Measurements from ENCODE around the gene CASP10. TPM values are rescaled to one million over a fixed set of nuclear protein-coding genes. Genes with fewer than 3 reads are reported as not detected.

CASP10 gene
- polyA plus RNA-seq, 1 donor from 2014 or later, result 14.9 TPM

DNA sequence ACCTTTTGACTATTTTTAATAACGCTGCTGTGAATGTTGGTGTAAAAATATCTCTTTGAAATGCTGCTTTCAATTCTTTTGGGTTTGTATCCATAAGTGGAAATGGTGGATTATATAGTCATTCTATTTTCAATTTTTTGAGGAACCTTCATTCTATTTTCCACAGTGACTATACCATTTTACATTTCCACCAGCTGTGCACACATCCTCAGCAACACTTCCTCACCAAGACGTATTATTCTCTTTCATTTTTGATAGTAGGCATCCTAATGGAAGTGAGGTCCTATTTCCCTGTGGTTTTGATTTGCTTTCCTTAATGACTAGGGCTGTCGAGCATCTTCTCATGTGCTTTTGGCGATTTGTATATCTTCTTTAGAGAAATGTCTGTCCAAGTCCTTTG, 14.8 kb downstream of the CASP10 start:
- peaks cover 25 to 35% (median 32%) of the 10 kb centered on the region in 3 donors for H3K4me1 Mint-ChIP-seq
- peak overlapping the region in 1 of 3 donors; percentile 53 for H3K27ac Mint-ChIP-seq
- no peaks in the 10 kb centered on the region for H3K27me3 Mint-ChIP-seq
- peaks cover 23% of the 10 kb centered on the region for H3K36me3 Mint-ChIP-seq
- no peak overlapping the region for H3K4me3 Mint-ChIP-seq
- no peaks in the 10 kb centered on the region for H3K9me3 Mint-ChIP-seq

DNA sequence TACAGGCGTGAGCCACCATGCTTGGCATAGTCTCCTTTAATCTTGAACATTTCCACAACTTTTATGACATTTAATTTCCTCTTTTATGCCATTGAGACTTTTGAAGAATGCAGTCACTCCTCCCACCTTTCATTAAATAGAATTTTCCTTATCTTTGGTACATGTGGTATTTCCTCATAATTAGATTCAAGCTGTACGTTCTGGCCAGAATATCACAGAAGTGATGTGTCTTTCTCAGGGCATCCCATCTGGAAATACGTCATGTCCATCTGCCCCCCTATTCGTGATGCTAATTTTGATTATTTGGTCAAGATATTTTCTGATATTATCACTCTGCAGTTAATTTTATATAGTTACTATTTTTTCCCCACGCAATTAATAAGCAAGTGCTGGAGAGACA, 16.9 kb downstream of the CASP10 start:
- Mint-ChIP-seq H3K27me3 (no peaks in the 10 kb centered on the region), H3K4me3 (no peak overlapping the region), H3K36me3 (peaks cover 17% of the 10 kb centered on the region), H3K4me1 (peaks cover 12 to 27% (median 24%) of the 10 kb centered on the region in 3 donors), H3K9me3 (no peaks in the 10 kb centered on the region), H3K27ac (no peak overlapping the region)

DNA sequence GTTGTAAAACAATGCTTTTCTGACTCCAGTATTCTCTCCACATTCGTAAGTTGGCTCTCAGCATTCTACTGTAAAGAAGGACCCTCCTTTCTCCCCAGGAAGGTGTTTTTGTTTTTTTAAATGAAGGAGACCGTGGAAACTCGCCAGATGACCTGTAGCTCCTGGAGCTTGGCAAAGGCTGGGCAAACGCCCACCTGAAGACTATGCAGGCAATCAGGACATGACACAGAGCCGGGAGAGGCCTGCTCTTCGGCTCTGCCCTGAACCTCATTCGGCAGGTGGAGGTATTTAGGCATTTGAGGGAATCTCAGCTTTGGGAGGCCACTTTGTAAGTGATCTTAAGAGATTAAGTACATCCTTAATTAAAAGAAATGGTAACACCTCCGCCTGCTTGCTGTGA, 17.4 kb downstream of the CASP10 start:
- no peak overlapping the region for H3K27ac Mint-ChIP-seq
- no peak overlapping the region for H3K4me3 Mint-ChIP-seq
- H3K9me3 Mint-ChIP-seq, result no peaks in the 10 kb centered on the region
- peaks cover 12 to 27% (median 22%) of the 10 kb centered on the region in 3 donors for H3K4me1 Mint-ChIP-seq
- peaks cover 15% of the 10 kb centered on the region for H3K36me3 Mint-ChIP-seq
- H3K27me3 Mint-ChIP-seq, result no peaks in the 10 kb centered on the region

DNA sequence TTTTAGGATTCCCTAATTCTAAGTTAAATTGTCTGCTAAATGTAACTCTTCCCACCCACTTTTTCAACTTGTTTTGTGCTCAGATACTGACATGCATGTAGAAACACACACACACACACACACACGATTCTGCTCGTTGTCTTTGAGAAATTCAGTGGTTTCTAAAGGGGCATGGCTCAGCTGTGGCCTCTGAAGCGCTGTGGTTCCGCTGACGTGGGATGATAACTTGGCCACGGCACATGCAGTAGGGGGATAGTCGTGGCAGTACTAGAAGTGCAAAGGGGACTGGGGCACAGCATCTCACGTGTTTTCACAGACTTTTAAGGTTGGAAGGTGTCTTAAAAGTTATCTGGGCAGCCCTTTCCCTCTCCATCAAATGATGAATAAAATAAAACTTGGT, 18.4 kb downstream of the CASP10 start:
- Mint-ChIP-seq H3K36me3 (peaks cover 9% of the 10 kb centered on the region), H3K4me1 (peaks cover 6 to 21% (median 13%) of the 10 kb centered on the region in 3 donors), H3K4me3 (no peak overlapping the region), H3K27me3 (no peaks in the 10 kb centered on the region), H3K27ac (no peak overlapping the region), H3K9me3 (no peaks in the 10 kb centered on the region)

DNA sequence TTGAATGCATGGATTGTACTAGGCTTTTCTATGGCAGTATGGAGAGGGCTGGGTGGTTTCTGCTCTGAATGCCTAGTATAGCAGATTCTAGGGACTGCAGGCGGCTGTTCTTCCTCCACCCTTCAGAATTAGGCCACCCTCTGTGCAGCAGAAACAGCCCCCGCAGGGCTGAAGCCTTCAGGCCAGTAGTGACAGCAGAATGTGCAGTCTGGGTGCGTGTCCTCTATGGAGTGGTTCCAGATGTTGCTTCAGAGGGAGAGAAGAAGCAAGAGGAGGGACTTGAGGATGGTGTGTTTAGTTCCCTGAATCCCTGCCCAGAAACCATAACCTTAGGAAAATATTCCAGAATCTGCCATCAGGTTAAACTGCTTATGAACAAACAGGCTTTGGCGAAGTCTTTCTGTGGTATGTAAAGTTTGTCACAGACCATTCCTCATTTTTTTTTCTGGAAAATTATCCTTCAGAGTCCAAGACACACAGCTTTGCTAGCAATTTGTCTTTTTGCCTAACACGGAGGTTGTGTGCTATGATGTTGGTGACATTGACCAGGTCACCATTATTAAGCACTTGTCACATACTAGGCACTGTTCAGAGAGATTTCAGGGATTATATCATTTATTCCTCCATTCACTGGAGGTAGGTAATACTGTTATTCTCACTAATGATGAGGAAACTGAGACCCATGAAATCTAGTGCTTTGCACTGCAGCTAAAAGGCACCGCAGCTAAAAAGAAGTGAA, 21.1 kb downstream of the CASP10 start:
- H3K4me1 Mint-ChIP-seq, result peaks cover 12 to 26% (median 20%) of the 10 kb centered on the region in 3 donors
- H3K27me3 Mint-ChIP-seq, result no peaks in the 10 kb centered on the region
- no peak overlapping the region for H3K27ac Mint-ChIP-seq
- H3K9me3 Mint-ChIP-seq, result peaks cover 0 to 3% (median 3%) of the 10 kb centered on the region in 3 donors
- H3K4me3 Mint-ChIP-seq, result peak overlapping the region in 1 of 4 donors; percentile 75
- peaks cover 15% of the 10 kb centered on the region for H3K36me3 Mint-ChIP-seq

DNA sequence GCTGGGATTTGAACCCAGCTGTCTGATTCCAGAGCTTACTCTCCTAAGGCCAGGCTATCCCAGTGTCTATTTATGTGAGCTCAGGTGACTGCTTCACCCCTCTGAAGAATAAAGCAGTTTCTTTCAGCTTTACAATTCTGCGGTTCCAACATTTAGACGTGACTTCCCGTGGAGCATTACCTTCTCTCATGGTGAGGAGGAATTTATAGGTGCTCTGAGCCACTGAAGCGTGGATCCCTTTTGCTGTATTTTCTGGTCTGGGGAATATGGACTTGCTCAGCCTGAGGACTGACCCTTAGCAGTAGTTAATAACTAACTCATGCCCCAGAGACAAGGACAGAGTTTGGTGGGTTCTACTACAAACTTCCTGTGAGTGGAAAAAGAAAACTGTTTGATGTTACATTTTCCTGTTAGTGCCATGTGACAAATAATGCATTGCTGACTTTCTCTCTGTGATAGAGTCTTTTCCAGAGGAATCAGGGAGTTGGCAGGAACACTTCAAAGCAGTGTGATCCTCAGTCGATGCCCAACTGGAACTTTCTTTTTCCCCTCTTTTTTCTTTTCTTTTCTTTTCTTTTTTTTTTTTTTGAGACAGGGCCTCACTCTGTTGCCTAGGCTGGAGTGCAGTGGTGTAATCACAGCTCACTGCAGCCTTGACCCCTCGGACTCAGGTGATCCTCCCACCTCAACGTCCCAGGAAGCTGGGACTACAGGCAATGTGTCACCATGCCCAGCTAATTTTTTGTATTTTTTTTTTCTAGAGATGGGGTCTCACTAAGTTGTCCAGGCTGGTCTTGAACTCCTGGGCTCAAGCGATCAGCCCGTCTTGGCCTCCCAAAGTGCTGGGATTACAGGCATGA, 21.9 kb downstream of the CASP10 start:
- Mint-ChIP-seq H3K36me3 (peaks cover 14% of the 10 kb centered on the region), H3K9me3 (peaks cover 0 to 3% (median 3%) of the 10 kb centered on the region in 3 donors), H3K4me3 (peak overlapping the region in 1 of 4 donors; percentile 22), H3K27me3 (no peaks in the 10 kb centered on the region), H3K4me1 (peaks cover 16 to 34% (median 25%) of the 10 kb centered on the region in 3 donors), H3K27ac (no peak overlapping the region)

DNA sequence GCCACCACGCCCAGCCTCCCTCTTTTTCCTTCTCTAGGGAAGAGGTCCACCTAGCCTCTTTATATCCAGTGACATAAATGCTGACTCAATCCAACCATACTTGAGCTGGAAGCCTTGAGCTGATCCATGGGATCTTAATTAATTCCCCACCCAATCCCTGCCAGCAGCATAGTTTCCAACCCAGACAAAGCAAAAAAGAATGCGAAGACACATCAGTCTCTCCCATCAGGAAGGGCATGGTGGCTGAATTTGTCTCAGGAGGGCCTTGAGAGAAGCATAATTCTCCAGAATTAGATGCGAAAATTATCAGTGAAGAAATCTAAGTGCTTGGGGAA, 22.5 kb downstream of the CASP10 start:
- peak overlapping the region in 1 of 3 donors; percentile 81 for H3K27ac Mint-ChIP-seq
- H3K36me3 Mint-ChIP-seq, result peaks cover 13% of the 10 kb centered on the region
- peaks cover 16 to 40% (median 30%) of the 10 kb centered on the region in 3 donors for H3K4me1 Mint-ChIP-seq
- no peaks in the 10 kb centered on the region for H3K27me3 Mint-ChIP-seq
- H3K9me3 Mint-ChIP-seq, result peaks cover 0 to 3% (median 3%) of the 10 kb centered on the region in 3 donors
- H3K4me3 Mint-ChIP-seq, result no peak overlapping the region

DNA sequence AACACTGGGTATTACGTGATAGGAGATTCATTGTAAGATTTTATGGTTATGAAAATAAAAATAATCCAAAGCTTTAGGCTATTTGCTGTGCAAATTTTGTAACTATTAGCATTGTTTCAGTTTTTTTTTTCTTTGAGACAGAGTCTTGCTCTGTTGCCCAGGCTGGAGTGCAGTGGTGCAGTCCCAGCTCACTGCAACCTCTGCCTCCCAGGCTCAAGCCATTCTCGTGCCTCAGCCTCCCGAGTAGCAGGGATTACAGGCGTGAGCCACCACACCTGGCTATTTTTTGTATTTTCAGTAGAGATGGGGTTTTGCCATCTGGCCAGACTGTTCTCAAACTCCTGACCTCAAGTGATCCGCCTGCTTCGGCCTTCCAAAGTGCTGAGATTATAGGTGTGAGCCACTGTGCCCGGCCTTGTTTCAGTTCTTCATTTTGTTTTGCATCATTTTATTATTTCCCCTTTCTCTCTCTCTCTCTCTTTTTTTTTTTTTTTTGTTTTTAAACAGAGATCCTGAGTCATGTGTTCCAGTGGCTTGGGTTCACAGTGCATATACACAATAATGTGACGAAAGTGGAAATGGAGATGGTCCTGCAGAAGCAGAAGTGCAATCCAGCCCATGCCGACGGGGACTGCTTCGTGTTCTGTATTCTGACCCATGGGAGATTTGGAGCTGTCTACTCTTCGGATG, 25.8 kb downstream of the CASP10 start:
- Mint-ChIP-seq H3K27me3 (no peaks in the 10 kb centered on the region), H3K27ac (peak overlapping the region; percentile 91 to 97 (median 94)), H3K4me3 (peak overlapping the region; percentile 57 to 93 (median 76)), H3K4me1 (peaks cover 20 to 48% (median 38%) of the 10 kb centered on the region in 3 donors), H3K9me3 (peaks cover 0 to 3% (median 3%) of the 10 kb centered on the region in 3 donors), H3K36me3 (peaks cover 11% of the 10 kb centered on the region)

DNA sequence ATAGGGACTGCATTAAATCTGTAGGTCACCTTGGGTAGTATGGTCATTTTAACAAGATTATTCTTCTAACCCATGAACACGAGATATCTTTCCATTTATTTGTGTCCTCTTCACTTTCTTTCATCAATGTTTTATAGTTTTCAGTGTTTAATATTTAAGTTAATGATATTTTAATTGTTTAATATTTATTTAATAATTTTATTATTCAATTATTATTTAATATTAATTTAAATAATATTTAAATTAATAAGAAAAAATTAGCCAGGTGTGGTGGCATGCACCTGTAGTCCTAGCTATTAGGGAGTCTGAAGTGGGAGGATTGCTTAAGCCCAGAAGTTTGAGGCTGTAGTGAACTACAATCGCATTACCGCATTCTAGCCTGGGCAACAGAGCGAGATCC, 33.0 kb downstream of the CASP10 start:
- H3K4me3 Mint-ChIP-seq, result no peak overlapping the region
- no peaks in the 10 kb centered on the region for H3K27me3 Mint-ChIP-seq
- peaks cover 18 to 34% (median 22%) of the 10 kb centered on the region in 3 donors for H3K4me1 Mint-ChIP-seq
- no peak overlapping the region for H3K27ac Mint-ChIP-seq
- H3K36me3 Mint-ChIP-seq, result peaks cover 8% of the 10 kb centered on the region
- H3K9me3 Mint-ChIP-seq, result no peaks in the 10 kb centered on the region

DNA sequence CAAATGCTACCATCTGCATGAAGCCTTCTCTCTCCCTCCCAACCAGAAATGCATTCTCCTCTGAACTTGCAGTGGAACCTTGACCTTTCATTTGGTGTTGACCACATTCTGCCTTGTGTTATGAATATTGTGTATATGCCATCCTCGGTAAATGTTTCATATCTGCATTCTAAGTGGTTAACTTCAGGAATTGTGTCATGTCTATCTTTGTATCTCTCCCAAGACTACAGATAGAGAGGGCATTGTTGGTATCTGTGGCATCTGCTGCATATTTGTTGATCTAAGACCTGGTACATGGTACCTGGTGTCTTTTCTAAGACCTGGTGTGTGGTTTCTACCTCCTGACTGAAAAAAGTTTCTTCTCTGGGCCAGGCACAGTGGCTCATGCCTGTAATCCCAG, 34.0 kb downstream of the CASP10 start:
- Mint-ChIP-seq H3K9me3 (no peaks in the 10 kb centered on the region), H3K4me3 (no peak overlapping the region), H3K36me3 (peaks cover 8% of the 10 kb centered on the region), H3K27ac (no peak overlapping the region), H3K4me1 (peaks cover 15 to 28% (median 22%) of the 10 kb centered on the region in 3 donors), H3K27me3 (no peaks in the 10 kb centered on the region)

DNA sequence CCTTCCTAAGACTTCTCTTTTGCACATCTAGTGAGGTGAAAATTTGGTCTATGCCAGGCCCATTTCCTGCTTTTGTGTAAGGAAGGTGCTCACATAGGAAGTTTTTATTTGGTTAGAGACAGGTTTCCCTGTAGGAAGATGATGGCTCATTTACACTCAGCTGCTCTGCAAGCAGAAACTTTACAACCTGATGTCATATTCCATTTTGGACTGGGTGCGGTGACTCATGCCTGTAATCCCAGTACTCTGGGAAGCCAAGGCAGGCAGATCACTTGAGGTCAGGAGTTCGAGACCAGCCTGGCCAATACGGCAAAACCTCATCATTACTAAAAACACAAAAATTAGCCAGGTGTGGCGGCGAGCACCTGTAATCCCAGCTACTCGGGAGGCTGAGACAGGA, 35.8 kb downstream of the CASP10 start:
- Mint-ChIP-seq H3K9me3 (no peaks in the 10 kb centered on the region), H3K4me1 (peaks cover 24 to 37% (median 29%) of the 10 kb centered on the region in 3 donors), H3K27me3 (no peaks in the 10 kb centered on the region), H3K4me3 (no peak overlapping the region), H3K27ac (peak overlapping the region in 1 of 3 donors; percentile 39), H3K36me3 (peaks cover 8% of the 10 kb centered on the region)

DNA sequence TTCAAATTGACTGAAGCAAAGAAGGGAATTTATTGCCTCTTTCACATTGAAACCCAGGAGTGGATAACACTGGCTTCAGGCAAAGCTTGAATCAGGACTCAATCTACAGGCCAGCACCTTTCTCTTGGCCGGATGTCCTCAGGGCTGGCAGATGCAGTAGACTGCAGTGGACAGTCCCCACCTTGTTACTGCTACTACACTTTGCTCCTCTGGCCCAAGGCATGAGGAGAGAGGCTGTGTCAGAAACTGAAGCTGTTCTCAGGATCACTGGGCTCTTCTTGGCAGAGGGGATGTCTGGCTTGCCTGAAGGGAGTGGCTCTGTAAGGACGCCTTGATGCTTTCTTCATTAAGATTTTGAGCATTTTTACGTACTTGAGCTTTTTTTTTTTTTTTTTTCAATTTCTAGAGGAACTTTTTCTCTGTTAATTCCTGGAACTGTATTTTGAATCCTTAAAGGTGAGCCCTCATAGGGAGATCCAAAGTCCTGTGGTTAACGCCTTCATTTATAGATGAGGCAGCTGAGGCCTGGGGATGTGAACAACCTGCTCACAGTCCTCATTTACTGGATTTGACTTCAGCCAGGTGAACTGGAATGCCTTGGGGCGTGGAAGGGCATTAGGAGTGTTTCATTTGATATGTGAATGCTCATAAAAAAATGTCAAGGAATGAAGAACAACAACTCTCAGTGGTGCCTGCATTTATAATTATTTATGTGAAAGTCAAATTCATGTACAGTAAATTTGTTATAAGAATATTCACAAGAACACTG, 36.6 kb downstream of the CASP10 start:
- peaks cover 24 to 37% (median 29%) of the 10 kb centered on the region in 3 donors for H3K4me1 Mint-ChIP-seq

DNA sequence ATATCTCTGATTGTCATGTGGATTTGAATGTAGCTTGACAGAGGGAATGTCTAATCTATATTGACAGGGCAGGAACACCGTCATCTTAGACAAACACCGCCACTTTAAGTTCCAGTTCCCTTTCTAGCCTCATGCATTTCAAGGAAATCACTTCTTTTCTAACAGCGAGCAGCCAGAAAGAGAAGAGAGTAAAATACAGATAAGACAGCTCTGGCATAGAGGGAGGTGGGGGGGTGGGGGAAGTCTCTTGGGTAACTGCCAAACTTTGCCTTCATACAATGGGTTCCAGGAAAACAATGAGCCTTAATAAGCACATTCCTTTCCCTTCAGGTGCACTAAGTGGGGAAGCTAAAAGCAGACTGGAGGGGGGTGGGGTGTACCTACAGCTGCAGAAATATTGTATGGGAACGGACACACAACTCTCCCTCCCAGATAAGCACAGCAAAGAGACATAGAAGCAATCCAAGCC, 37.2 kb downstream of the CASP10 start:
- no peaks in the 10 kb centered on the region for H3K27me3 Mint-ChIP-seq
- H3K36me3 Mint-ChIP-seq, result peaks cover 10% of the 10 kb centered on the region
- no peaks in the 10 kb centered on the region for H3K9me3 Mint-ChIP-seq
- peak overlapping the region in 2 of 3 donors; percentile 49 to 86 for H3K27ac Mint-ChIP-seq
- peaks cover 24 to 38% (median 29%) of the 10 kb centered on the region in 3 donors for H3K4me1 Mint-ChIP-seq
- peak overlapping the region in 2 of 4 donors; percentile 49 to 69 for H3K4me3 Mint-ChIP-seq

More for the DNA sequence above, 36.6 kb downstream of the CASP10 start:
- Mint-ChIP-seq H3K36me3 (peaks cover 8% of the 10 kb centered on the region), H3K27me3 (no peaks in the 10 kb centered on the region), H3K9me3 (no peaks in the 10 kb centered on the region), H3K27ac (peak overlapping the region in 2 of 3 donors; percentile 49 to 86), H3K4me3 (peak overlapping the region in 1 of 4 donors; percentile 49)
